HEK293T (cell line): ENCODE results near the gene TAOK1.
"Not testable (repeated sequence)": the region's sequence is repeated elsewhere in the genome, so short reads cannot be mapped to it uniquely, and the experiment has no call there.

Source experiments
- BHLHE40 ChIP-seq: fragments of 450-650 bp; IDR thresholded peaks from 2 replicates; pipeline ENCODE4 v1.6.1; 2016; ENCODE audit warnings: mild to moderate bottlenecking, moderate library complexity, borderline replicate concordance
- CTBP1 ChIP-seq: fragments of 450-650 bp; IDR thresholded peaks from 2 replicates; pipeline ENCODE4 v1.6.1; 2016; ENCODE audit warnings: borderline replicate concordance
- FOXK2 ChIP-seq: fragments of 450-650 bp; IDR thresholded peaks from 2 replicates; pipeline ENCODE4 v1.6.1; 2016; ENCODE audit warnings: mild to moderate bottlenecking
- FOXM1 ChIP-seq: fragments of 450-650 bp; IDR thresholded peaks from 2 replicates; pipeline ENCODE4 v1.6.1; 2017; ENCODE audit warnings: mild to moderate bottlenecking, borderline replicate concordance
- HDGF ChIP-seq: fragments of 450-650 bp; IDR thresholded peaks from 2 replicates; pipeline ENCODE4 v1.6.1; 2017; ENCODE audit warnings: antibody characterized with exemption, borderline replicate concordance
- NFRKB ChIP-seq: fragments of 450-650 bp; IDR thresholded peaks from 2 replicates; pipeline ENCODE4 v1.6.1; 2016; ENCODE audit warnings: mild to moderate bottlenecking, moderate library complexity
- PKNOX1 ChIP-seq: fragments of 450-650 bp; IDR thresholded peaks from 2 replicates; pipeline ENCODE4 v1.6.1; 2016
- SP1 ChIP-seq: fragments of 450-650 bp; IDR thresholded peaks from 2 replicates; pipeline ENCODE4 v1.6.1; 2017
- SUZ12 ChIP-seq: fragments of 450-650 bp; IDR thresholded peaks from 2 replicates; pipeline ENCODE4 v1.6.1; 2016; ENCODE audit warnings: mild to moderate bottlenecking
- TARDBP ChIP-seq: fragments of 450-650 bp; IDR thresholded peaks from 2 replicates; pipeline ENCODE4 v1.6.1; 2016
- ZNF384 ChIP-seq: fragments of 450-650 bp; IDR thresholded peaks from 2 replicates; pipeline ENCODE4 v1.6.1; 2016

- TF ChIP-seq FOXM1, NFRKB, SUZ12, ZNF384, TARDBP, FOXK2, BHLHE40, SP1, PKNOX1, HDGF, CTBP1: not testable (repeated sequence)
These were observed 90.2 kb downstream of the TAOK1 start for GRCh38 chr17:29480249-29480928.
